H9 (cell line): ENCODE measurements around the gene TREM1. TPM values are rescaled to one million over a fixed set of nuclear protein-coding genes. Genes with fewer than 3 reads are reported as not detected.
A peak's percentile ranks its signal among the peaks of the same experiment; 100 is the strongest.

Source experiments
- DNase-seq: peaks from one replicate; pipeline ENCODE4 v3.0.0-alpha.2; 2017
- H2AFZ ChIP-seq: one replicate; pipeline ENCODE4 v1.6.1; 2013; ENCODE audit warnings: mild to moderate bottlenecking, low read length, control low read depth, moderate library complexity
- H2AK5ac ChIP-seq: 2 replicates; pipeline ENCODE4 v1.6.1; 2013; ENCODE audit warnings: low read length, control low read depth, mixed read lengths; ENCODE audit not compliant: insufficient read length
- H2BK120ac ChIP-seq: one replicate; pipeline ENCODE4 v1.6.1; 2013; ENCODE audit warnings: low read depth, mild to moderate bottlenecking, low read length, control low read depth, inconsistent platforms; ENCODE audit not compliant: poor library complexity, severe bottlenecking
- H2BK12ac ChIP-seq: 2 replicates; pipeline ENCODE4 v1.6.1; 2013; ENCODE audit warnings: low read length, control low read depth, mixed read lengths, low read depth; ENCODE audit not compliant: insufficient read length
- H2BK15ac ChIP-seq: 2 replicates; pipeline ENCODE4 v1.6.1; 2013; ENCODE audit warnings: low read depth, low read length, control low read depth
- H2BK20ac ChIP-seq: one replicate; pipeline ENCODE4 v1.6.1; 2013; ENCODE audit warnings: low read depth, mild to moderate bottlenecking, low read length, control low read depth, inconsistent platforms; ENCODE audit not compliant: poor library complexity, severe bottlenecking
- H2BK5ac ChIP-seq: 2 replicates; pipeline ENCODE4 v1.6.1; 2013; ENCODE audit warnings: low read length, control low read depth, mixed read lengths; ENCODE audit not compliant: insufficient read length
- H3K14ac ChIP-seq: 2 replicates; pipeline ENCODE4 v1.6.1; 2013; ENCODE audit warnings: low read length, control low read depth; ENCODE audit not compliant: insufficient read depth
- H3K18ac ChIP-seq: 2 replicates; pipeline ENCODE4 v1.6.1; 2013; ENCODE audit warnings: low read depth, mild to moderate bottlenecking, mixed read lengths, low read length, control low read depth; ENCODE audit not compliant: insufficient read length
- H3K23ac ChIP-seq: 2 replicates; pipeline ENCODE4 v1.6.1; 2013; ENCODE audit warnings: low read length, control low read depth, mixed read lengths, low read depth; ENCODE audit not compliant: insufficient read length
- H3K23me2 ChIP-seq: 2 replicates; pipeline ENCODE4 v1.6.1; 2013; ENCODE audit warnings: low read depth, mild to moderate bottlenecking, mixed read lengths, low read length, control low read depth; ENCODE audit not compliant: insufficient read length, poor library complexity, severe bottlenecking
- H3K27ac ChIP-seq: 2 replicates; pipeline ENCODE4 v1.5.1; 2013; ENCODE audit warnings: low read length, control low read depth, mixed read lengths, low read depth; ENCODE audit not compliant: insufficient read length
- H3K27me3 ChIP-seq: 2 replicates; pipeline ENCODE4 v1.6.1; 2013; ENCODE audit warnings: low read length, control low read depth, inconsistent platforms; ENCODE audit not compliant: insufficient read depth
- H3K4ac ChIP-seq: 2 replicates; pipeline ENCODE4 v1.6.1; 2013; ENCODE audit warnings: low read depth, mild to moderate bottlenecking, control low read depth, inconsistent platforms, low read length, moderate library complexity
- H3K4me1 ChIP-seq: 2 replicates; pipeline ENCODE4 v1.6.1; 2013; ENCODE audit warnings: low read length, control low read depth, inconsistent platforms; ENCODE audit not compliant: insufficient read depth
- H3K4me2 ChIP-seq: 2 replicates; pipeline ENCODE4 v1.6.1; 2013; ENCODE audit warnings: low read length, control low read depth, mixed read lengths; ENCODE audit not compliant: insufficient read length, insufficient read depth
- H3K56ac ChIP-seq: 2 replicates; pipeline ENCODE4 v1.6.1; 2013; ENCODE audit warnings: low read depth, mild to moderate bottlenecking, mixed read lengths, low read length, control low read depth; ENCODE audit not compliant: insufficient read length
- H3K79me1 ChIP-seq: 2 replicates; pipeline ENCODE4 v1.6.1; 2013; ENCODE audit warnings: low read depth, mild to moderate bottlenecking, moderate library complexity, low read length, control low read depth, inconsistent platforms; ENCODE audit not compliant: insufficient read depth, poor library complexity, severe bottlenecking
- H3K79me2 ChIP-seq: 2 replicates; pipeline ENCODE4 v1.6.1; 2013; ENCODE audit warnings: low read length, control low read depth, inconsistent platforms; ENCODE audit not compliant: insufficient read depth
- H3K9ac ChIP-seq: 2 replicates; pipeline ENCODE4 v1.6.1; 2013; ENCODE audit warnings: low read length, control low read depth, mixed read lengths; ENCODE audit not compliant: insufficient read length; ENCODE audit errors: extremely low read depth
- H3K9me3 ChIP-seq: one replicate; pipeline ENCODE4 v1.6.1; 2013; ENCODE audit warnings: low read depth, low read length, inconsistent platforms; ENCODE audit not compliant: control insufficient read depth
- H3T11ph ChIP-seq: one replicate; pipeline ENCODE4 v1.6.1; 2013; ENCODE audit warnings: mild to moderate bottlenecking, low read length, control low read depth, inconsistent platforms
- H4K20me1 ChIP-seq: one replicate; pipeline ENCODE4 v1.6.1; 2013; ENCODE audit not compliant: control insufficient read depth, insufficient read length, insufficient read depth
- H4K5ac ChIP-seq: 2 replicates; pipeline ENCODE4 v1.6.1; 2013; ENCODE audit warnings: low read depth, mild to moderate bottlenecking, mixed read lengths, low read length, control low read depth; ENCODE audit not compliant: insufficient read length
- H4K8ac ChIP-seq: replicated peaks from 2 replicates; pipeline ENCODE4 v1.6.1; 2013; ENCODE audit warnings: low read length, control low read depth, mixed read lengths, low read depth; ENCODE audit not compliant: insufficient read length
- H4K91ac ChIP-seq: 2 replicates; pipeline ENCODE4 v1.6.1; 2013; ENCODE audit warnings: low read depth, mild to moderate bottlenecking, moderate library complexity, mixed read lengths, low read length, control low read depth; ENCODE audit not compliant: insufficient read length
- H3K27ac Mint-ChIP-seq, 3 experiments: 2 replicates in 2 of 3; 3 replicates in 1 of 3; pipeline ENCODE4 v1.8.0; 2020 to 2021; ENCODE audit warnings: mixed read lengths in 3 of 3, mild to moderate bottlenecking in 1 of 3, moderate library complexity in 1 of 3
- H3K27me3 Mint-ChIP-seq: 2 replicates; pipeline ENCODE4 v1.8.0; 2021; ENCODE audit warnings: low read depth, mild to moderate bottlenecking, moderate library complexity, mixed read lengths
- H3K36me3 Mint-ChIP-seq, 3 experiments: 2 replicates in 2 of 3; 3 replicates in 1 of 3; pipeline ENCODE4 v1.8.0; 2020 to 2021; ENCODE audit warnings: low read depth in 3 of 3, mixed read lengths in 3 of 3; ENCODE audit not compliant: insufficient read depth in 1 of 3
- H3K4me1 Mint-ChIP-seq, 2 experiments: 2 replicates each; pipeline ENCODE4 v1.8.0; 2020; ENCODE audit warnings: mixed read lengths in 2 of 2
- H3K4me3 Mint-ChIP-seq, 2 experiments: 2 replicates in 1 of 2; 3 replicates in 1 of 2; pipeline ENCODE4 v1.8.0; 2020 to 2021; ENCODE audit warnings: mild to moderate bottlenecking in 2 of 2, mixed read lengths in 2 of 2, moderate library complexity in 1 of 2
- H3K9me3 Mint-ChIP-seq, 2 experiments: 2 replicates in 1 of 2; 3 replicates in 1 of 2; pipeline ENCODE4 v1.8.0; 2020; ENCODE audit warnings: mild to moderate bottlenecking in 2 of 2, mixed read lengths in 2 of 2, moderate library complexity in 1 of 2
- WGBS: extraction: QIAGEN DNeasy Blood & Tissue Kit; methylation state at CpG from one replicate; pipeline ENCODE4 v1.1.7; 2013; ENCODE audit warnings: missing lambda C conversion rate, low lambda C conversion rate, mixed read lengths; ENCODE audit not compliant: insufficient read length; ENCODE audit errors: extremely low coverage; 5-methylcytosine and 5-hydroxymethylcytosine counted together
- total RNA-seq: library from RNA; stranded (reverse); gene quantifications from 2 replicates; pipeline ENCODE4 v1.2.1, GENCODE V29; 2021
- TF ChIP-seq, protein P1 (sequence below): fragments of 200-600 bp; sonication (generic); conservative IDR thresholded peaks from 3 replicates; pipeline ENCODE4 v1.8.0; 2021; ENCODE audit warnings: antibody characterized with exemption, mild to moderate bottlenecking

Gene TREM1
- total RNA-seq, 1 experiment from 2014 or later, result not detected

DNA sequence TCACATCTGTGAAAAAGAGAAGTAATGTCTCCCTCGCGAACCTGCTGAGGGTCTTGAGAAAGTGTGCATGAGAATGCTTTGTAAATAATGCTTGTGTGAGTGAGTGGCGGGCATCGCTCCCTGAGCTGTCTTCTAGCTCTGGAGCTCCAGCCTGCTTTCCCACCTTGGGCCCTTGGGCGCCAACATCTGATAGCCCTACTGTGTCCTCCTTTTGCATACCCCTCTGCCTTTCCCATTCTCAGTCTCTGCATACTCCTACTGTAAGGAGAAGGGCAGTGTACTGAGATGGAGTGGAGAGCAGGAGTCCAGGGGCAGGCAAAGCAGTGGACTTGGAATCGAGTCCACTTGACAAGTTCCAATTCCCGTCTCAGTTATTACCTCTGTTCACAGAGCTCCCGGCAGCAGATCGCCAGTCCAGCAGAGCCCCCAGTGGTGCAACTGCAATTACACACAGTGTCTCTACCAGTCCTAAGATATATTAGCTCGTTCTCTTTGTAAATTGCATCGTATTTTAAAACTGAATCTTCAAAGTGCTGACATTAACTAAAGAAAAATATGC, 48.1 kb upstream of the TREM1 start:
- Histone ChIP-seq H2AK5ac (no peak overlapping the region), H3K4ac (no peak overlapping the region), H2BK20ac (no peak overlapping the region), H3K79me1 (no peaks in the 10 kb centered on the region), H2AFZ (no peak overlapping the region), H3K79me2 (no peaks in the 10 kb centered on the region), H3K4me2 (no peak overlapping the region), H3K18ac (no peak overlapping the region), H3K4me1 (no peaks in the 10 kb centered on the region), H3K9ac (no peak overlapping the region), H4K5ac (no peak overlapping the region), H2BK12ac (no peak overlapping the region), H3K27me3 (no peaks in the 10 kb centered on the region), H3K23me2 (no peaks in the 10 kb centered on the region), H2BK120ac (no peak overlapping the region), H3K27ac (no peak overlapping the region), H3K23ac (no peak overlapping the region), H3T11ph (no peak overlapping the region), H3K14ac (no peak overlapping the region), H4K20me1 (no peaks in the 10 kb centered on the region), H4K8ac (no peak overlapping the region), H2BK5ac (no peak overlapping the region), H3K9me3 (no peaks in the 10 kb centered on the region), H4K91ac (no peak overlapping the region), H2BK15ac (no peak overlapping the region), H3K56ac (no peak overlapping the region)
- peaks cover 9% of the 10 kb centered on the region for H3K27me3 Mint-ChIP-seq
- no peak for DNase-seq
- no peak overlapping the region for H3K27ac Mint-ChIP-seq
- no peaks in the 10 kb centered on the region for H3K9me3 Mint-ChIP-seq
- no peaks in the 10 kb centered on the region for H3K36me3 Mint-ChIP-seq
- TF ChIP-seq, protein P1, sequence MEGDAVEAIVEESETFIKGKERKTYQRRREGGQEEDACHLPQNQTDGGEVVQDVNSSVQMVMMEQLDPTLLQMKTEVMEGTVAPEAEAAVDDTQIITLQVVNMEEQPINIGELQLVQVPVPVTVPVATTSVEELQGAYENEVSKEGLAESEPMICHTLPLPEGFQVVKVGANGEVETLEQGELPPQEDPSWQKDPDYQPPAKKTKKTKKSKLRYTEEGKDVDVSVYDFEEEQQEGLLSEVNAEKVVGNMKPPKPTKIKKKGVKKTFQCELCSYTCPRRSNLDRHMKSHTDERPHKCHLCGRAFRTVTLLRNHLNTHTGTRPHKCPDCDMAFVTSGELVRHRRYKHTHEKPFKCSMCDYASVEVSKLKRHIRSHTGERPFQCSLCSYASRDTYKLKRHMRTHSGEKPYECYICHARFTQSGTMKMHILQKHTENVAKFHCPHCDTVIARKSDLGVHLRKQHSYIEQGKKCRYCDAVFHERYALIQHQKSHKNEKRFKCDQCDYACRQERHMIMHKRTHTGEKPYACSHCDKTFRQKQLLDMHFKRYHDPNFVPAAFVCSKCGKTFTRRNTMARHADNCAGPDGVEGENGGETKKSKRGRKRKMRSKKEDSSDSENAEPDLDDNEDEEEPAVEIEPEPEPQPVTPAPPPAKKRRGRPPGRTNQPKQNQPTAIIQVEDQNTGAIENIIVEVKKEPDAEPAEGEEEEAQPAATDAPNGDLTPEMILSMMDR, result peak; percentile 42; the same call in 1 of the 3 replicates
- no peak overlapping the region for H3K4me3 Mint-ChIP-seq
- WGBS, result no CpG with 5 or more reads among the region's 11 CpGs
- H3K4me1 Mint-ChIP-seq, result peaks cover 3 to 12% of the 10 kb centered on the region in 2 experiments; a peak in 3 of 4 replicates
